ENCODE measurements around the gene DHRS7B. TPM values are rescaled to one million over a fixed set of nuclear protein-coding genes. Genes with fewer than 3 reads are reported as not detected.

The DHRS7B gene
- total and polyA plus RNA-seq, 10 donors, result 13.3 to 31.3 (median 18.7) TPM

DNA sequence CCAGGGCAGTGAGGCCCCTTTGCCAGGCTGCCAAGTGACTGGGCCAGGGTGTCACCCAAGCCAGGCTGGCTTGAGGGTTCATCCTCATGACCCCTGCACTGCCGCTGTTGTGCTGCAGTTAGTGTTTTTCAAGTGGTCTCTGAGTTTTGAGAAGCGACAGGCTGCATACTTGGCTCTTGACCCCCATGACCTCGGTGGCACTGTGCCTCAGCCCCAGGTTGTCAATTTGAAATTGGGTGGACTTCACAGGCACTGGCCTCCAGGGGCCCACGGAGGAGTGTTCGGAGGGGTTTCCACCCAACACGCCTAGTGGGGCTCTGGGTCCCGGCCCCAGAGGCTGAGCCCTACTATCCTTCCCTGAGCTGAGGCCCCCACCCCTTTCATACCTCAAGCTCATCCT, 42.7 kb downstream of the DHRS7B start:
- intact Hi-C loops (cut with DNase I; ENCODE audit: low total_unique reads), result no loop called here
- Histone ChIP-seq H3K27me3 (replicated peaks in 1 of 7) (no peaks in the 10 kb centered on the region), H3K36me3 (peaks cover 0 to 38% (median 5%) of the 10 kb centered on the region in 6 donors), H3K4me1 (peaks cover 18 to 84% (median 40%) of the 10 kb centered on the region in 6 donors), H3K9me3 (no peaks in the 10 kb centered on the region), H3K4me3 (no peak overlapping the region), H3K27ac (peak overlapping the region in 5 of 8 donors; percentile 10 to 80 (median 74))
- WGBS, 5 donors, result 78 to 92% (median 86%) methylated on average over 1 to 7 of the region's 7 CpGs
- no peak for DNase-seq
- TF ChIP-seq POLR2A (IDR thresholded peaks at IDR 0.05) (no peak), POLR2AphosphoS5 (IDR thresholded peaks at IDR 0.05) (no peak)
- TF ChIP-seq, protein P1, sequence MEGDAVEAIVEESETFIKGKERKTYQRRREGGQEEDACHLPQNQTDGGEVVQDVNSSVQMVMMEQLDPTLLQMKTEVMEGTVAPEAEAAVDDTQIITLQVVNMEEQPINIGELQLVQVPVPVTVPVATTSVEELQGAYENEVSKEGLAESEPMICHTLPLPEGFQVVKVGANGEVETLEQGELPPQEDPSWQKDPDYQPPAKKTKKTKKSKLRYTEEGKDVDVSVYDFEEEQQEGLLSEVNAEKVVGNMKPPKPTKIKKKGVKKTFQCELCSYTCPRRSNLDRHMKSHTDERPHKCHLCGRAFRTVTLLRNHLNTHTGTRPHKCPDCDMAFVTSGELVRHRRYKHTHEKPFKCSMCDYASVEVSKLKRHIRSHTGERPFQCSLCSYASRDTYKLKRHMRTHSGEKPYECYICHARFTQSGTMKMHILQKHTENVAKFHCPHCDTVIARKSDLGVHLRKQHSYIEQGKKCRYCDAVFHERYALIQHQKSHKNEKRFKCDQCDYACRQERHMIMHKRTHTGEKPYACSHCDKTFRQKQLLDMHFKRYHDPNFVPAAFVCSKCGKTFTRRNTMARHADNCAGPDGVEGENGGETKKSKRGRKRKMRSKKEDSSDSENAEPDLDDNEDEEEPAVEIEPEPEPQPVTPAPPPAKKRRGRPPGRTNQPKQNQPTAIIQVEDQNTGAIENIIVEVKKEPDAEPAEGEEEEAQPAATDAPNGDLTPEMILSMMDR (IDR thresholded peaks at IDR 0.05 in 8 of 11, conservative IDR thresholded peaks at IDR 0.05 in 3 of 11), result no peak

DNA sequence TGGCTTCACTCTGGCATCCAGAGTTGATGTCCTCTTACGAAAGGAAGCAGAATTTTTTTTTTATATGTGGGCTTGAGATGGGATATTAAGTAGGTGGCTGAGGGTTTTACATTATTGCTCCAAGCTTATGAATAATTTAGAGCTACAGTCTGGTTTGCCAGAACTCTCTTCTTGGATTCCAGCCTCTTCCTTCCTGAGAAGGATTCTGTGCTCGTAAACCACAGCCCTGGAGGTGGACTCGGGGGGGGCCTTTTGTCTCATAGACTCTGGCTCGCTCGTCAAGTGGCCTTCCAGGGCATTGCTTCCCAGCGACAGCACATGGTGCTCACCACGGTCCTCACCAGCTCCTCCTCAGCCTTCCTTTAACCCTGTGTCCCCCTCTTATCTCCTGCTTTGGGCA, 44.0 kb downstream of the DHRS7B start:
- H3K36me3 ChIP-seq, result peaks cover 0 to 38% (median 5%) of the 10 kb centered on the region in 6 donors
- no peaks in the 10 kb centered on the region for H3K27me3 ChIP-seq (replicated peaks in 1 of 7)
- H3K4me1 ChIP-seq, result peaks cover 18 to 91% (median 42%) of the 10 kb centered on the region in 6 donors
- no peak for DNase-seq
- intact Hi-C loops (cut with DNase I; ENCODE audit: low total_unique reads), result no loop called here
- H3K9me3 ChIP-seq, result no peaks in the 10 kb centered on the region
- no peak for TF ChIP-seq POLR2A (IDR thresholded peaks at IDR 0.05)
- TF ChIP-seq, protein P1 (IDR thresholded peaks at IDR 0.05 in 8 of 11, conservative IDR thresholded peaks at IDR 0.05 in 3 of 11), result no peak
- TF ChIP-seq POLR2AphosphoS5 (IDR thresholded peaks at IDR 0.05), result no peak
- no peak overlapping the region for H3K4me3 ChIP-seq
- peak overlapping the region; percentile 1 to 80 (median 72) for H3K27ac ChIP-seq
- WGBS, 5 donors, result 55 to 72% (median 62%) methylated on average over 7 of the region's 7 CpGs

DNA sequence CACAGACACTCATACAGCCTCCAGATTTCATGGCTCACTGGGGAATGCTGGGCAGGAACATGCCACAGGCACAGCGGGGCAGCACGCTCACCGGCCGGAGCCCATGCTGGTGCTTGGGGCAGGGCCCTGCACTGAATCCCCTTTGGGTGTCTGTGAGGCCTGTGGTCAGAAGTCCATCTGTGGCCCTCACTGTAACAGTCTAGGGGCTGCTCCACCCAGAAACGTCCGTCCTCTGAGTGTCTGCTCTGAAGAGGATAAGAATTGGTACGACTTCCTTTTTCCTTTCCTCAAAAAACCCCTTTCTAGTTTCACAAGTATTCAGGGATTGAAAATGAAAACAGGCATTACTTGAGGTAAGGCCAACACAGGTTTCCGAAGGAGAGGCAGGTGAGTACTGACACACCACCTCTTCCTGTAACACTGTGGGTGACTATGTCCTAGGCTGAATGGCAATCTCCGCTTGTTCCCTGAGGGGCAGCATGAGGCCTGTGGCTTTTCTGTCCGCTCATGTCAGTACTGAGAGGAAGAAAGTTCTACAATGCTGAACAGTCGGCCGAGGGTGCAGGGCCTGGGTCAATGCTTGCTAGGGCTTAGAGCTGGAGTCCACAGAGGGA, 44.7 kb downstream of the DHRS7B start:
- H3K4me1 ChIP-seq, result peaks cover 16 to 85% (median 42%) of the 10 kb centered on the region in 6 donors
- intact Hi-C loops (cut with DNase I; ENCODE audit: low total_unique reads), result no loop called here
- H3K27ac ChIP-seq, result peak overlapping the region; percentile 1 to 80 (median 72)
- WGBS, 5 donors, result 58 to 75% (median 69%) methylated on average over 12 of the region's 12 CpGs
- TF ChIP-seq POLR2A (IDR thresholded peaks at IDR 0.05) (no peak), POLR2AphosphoS5 (IDR thresholded peaks at IDR 0.05) (peak in 1 of 3 donors; percentile 17)
- TF ChIP-seq, protein P1 (IDR thresholded peaks at IDR 0.05 in 8 of 11, conservative IDR thresholded peaks at IDR 0.05 in 3 of 11), result peak in 1 of 11 experiments; percentile 1
- no peak overlapping the region for H3K4me3 ChIP-seq
- no peaks in the 10 kb centered on the region for H3K27me3 ChIP-seq (replicated peaks in 1 of 7)
- DNase-seq, result peak; percentile 84
- peaks cover 0 to 38% (median 5%) of the 10 kb centered on the region in 6 donors for H3K36me3 ChIP-seq
- no peaks in the 10 kb centered on the region for H3K9me3 ChIP-seq

DNA sequence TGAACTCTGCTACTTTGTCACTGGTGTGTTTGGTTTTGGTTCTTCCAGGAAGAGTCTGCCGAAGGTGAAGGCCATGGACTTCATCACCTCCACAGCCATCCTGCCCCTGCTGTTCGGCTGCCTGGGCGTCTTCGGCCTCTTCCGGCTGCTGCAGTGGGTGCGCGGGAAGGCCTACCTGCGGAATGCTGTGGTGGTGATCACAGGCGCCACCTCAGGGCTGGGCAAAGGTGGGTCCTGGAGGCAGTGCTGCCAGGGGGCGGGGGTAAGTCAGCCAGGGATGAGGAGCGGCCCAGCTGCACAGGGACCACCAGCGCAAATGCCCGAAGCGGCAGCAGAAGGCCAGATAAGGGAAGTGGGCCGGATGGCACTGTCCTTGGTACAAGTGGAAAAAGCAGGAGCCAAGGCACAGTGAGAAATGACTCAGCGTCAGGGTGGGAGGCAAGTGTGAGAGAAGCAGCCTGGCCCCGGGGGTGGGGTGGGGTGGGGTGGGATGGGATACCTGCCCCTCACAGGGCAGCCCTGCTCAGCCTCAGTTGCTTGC, 45.3 kb downstream of the DHRS7B start:
- Histone ChIP-seq H3K4me3 (no peak overlapping the region), H3K36me3 (peaks cover 0 to 38% (median 5%) of the 10 kb centered on the region in 6 donors), H3K4me1 (peaks cover 13 to 79% (median 42%) of the 10 kb centered on the region in 6 donors), H3K27me3 (replicated peaks in 1 of 7) (no peaks in the 10 kb centered on the region), H3K27ac (peak overlapping the region in 7 of 8 donors; percentile 60 to 80 (median 74)), H3K9me3 (no peaks in the 10 kb centered on the region)
- TF ChIP-seq POLR2A (IDR thresholded peaks at IDR 0.05) (no peak), POLR2AphosphoS5 (IDR thresholded peaks at IDR 0.05) (peak; percentile 49 to 73 (median 67))
- TF ChIP-seq, protein P1 (IDR thresholded peaks at IDR 0.05 in 8 of 11, conservative IDR thresholded peaks at IDR 0.05 in 3 of 11), result no peak
- whole genome bisulfite sequencing, 5 donors, result 70 to 87% (median 82%) methylated on average over 10 to 17 of the region's 17 CpGs
- DNase-seq, result peak; percentile 79
- intact Hi-C loops (cut with DNase I; ENCODE audit: low total_unique reads), result no loop called here

Measured in spleen (tissue), 11 donors.